Keratinocyte (primary cell): Measurements from ENCODE around the gene NPPC. TPM values are rescaled to one million over a fixed set of nuclear protein-coding genes. Genes with fewer than 3 reads are reported as not detected.
A peak's percentile ranks its signal among the peaks of the same experiment; 100 is the strongest.

Experiments
- DNase-seq: peaks from one replicate; pipeline ENCODE4 v3.0.0-alpha.2; 2011; ENCODE audit warnings: low read depth, missing footprints, low spot score
- FAIRE-seq: peaks from 2 replicates; lab custom pipeline; 2011; peaks lifted over from hg19 to GRCh38; lab: Jason Lieb, UNC
- H2AFZ ChIP-seq: 2 replicates; pipeline ENCODE4 v1.6.0; 2012; ENCODE audit warnings: low read length, control low read depth, inconsistent platforms; ENCODE audit not compliant: control insufficient read depth
- H3K27ac ChIP-seq: 2 replicates; pipeline ENCODE4 v1.5.1; 2011; ENCODE audit warnings: low read length; ENCODE audit not compliant: control insufficient read depth, insufficient read depth
- H3K27me3 ChIP-seq: 3 replicates; pipeline ENCODE4 v1.6.0; 2011; ENCODE audit warnings: low read length; ENCODE audit not compliant: control insufficient read depth, insufficient read depth; ENCODE audit errors: extremely low read depth
- H3K36me3 ChIP-seq, 2 experiments: 2 replicates in 1 of 2; 3 replicates in 1 of 2; pipeline ENCODE4 v1.5.1; 2011; ENCODE audit warnings: low read length in 2 of 2, mild to moderate bottlenecking in 1 of 2; ENCODE audit not compliant: control insufficient read depth in 2 of 2, insufficient read depth in 2 of 2; ENCODE audit errors: extremely low read depth in 1 of 2
- H3K4me1 ChIP-seq: 3 replicates; pipeline ENCODE4 v1.5.1; 2011; ENCODE audit warnings: low read length; ENCODE audit not compliant: control insufficient read depth, insufficient read depth; ENCODE audit errors: extremely low read depth
- H3K4me2 ChIP-seq: 3 replicates; pipeline ENCODE4 v1.6.0; 2011; ENCODE audit warnings: low read depth, low read length; ENCODE audit not compliant: control insufficient read depth, insufficient read depth; ENCODE audit errors: extremely low read depth
- H3K4me3 ChIP-seq, 3 experiments: fragments of 200-600 bp in 1 of 3; sonication (generic) in 1 of 3; 2 replicates in 2 of 3; 3 replicates in 1 of 3; pipeline ENCODE4 v1.5.1; 2011 to 2016; ENCODE audit warnings: low read length in 3 of 3, mild to moderate bottlenecking in 3 of 3, control low read depth in 2 of 3, inconsistent platforms in 1 of 3, low read depth in 1 of 3, mixed read lengths in 1 of 3, mixed run types in 1 of 3, moderate library complexity in 1 of 3; ENCODE audit not compliant: control insufficient read depth in 2 of 3, insufficient read depth in 2 of 3; ENCODE audit errors: extremely low read depth in 1 of 3
- H3K79me2 ChIP-seq: 2 replicates; pipeline ENCODE4 v1.6.0; 2012; ENCODE audit warnings: low read length; ENCODE audit not compliant: control insufficient read depth, insufficient read depth
- H3K9ac ChIP-seq: 3 replicates; pipeline ENCODE4 v1.6.0; 2011; ENCODE audit warnings: low read length; ENCODE audit not compliant: control insufficient read depth, insufficient read depth; ENCODE audit errors: extremely low read depth
- H3K9me1 ChIP-seq: 3 replicates; pipeline ENCODE4 v1.6.0; 2011; ENCODE audit warnings: low read length; ENCODE audit not compliant: control insufficient read depth, insufficient read depth; ENCODE audit errors: extremely low read depth
- H3K9me3 ChIP-seq: 2 replicates; pipeline ENCODE4 v1.5.1; 2012; ENCODE audit warnings: low read depth, low read length; ENCODE audit not compliant: control insufficient read depth
- H4K20me1 ChIP-seq: 3 replicates; pipeline ENCODE4 v1.6.0; 2011; ENCODE audit warnings: low read length; ENCODE audit not compliant: control insufficient read depth, insufficient read depth; ENCODE audit errors: extremely low read depth
- EZH2 ChIP-seq: IDR thresholded peaks from one replicate; pipeline ENCODE4 v1.6.1; 2012; ENCODE audit warnings: inconsistent platforms, mild to moderate bottlenecking, low read length, moderate library complexity
- dilution Hi-C: fragments of 300-500 bp; cut with MboI; formaldehyde crosslinking; loops from one replicate; pipeline ENCODE4 v1.7.0; 2020; ENCODE audit warnings: low sequenced_read_pairs; ENCODE audit not compliant: extremely low pct_ligation_motif_present
- polyA plus RNA-seq, 5 experiments: library from polyadenylated mRNA; depleted of rRNA in 3 of 5; stranded (reverse) in 3 of 5; stranded (forward) in 1 of 5; unstranded in 1 of 5; fragments of >200 nt; gene quantifications; 1 replicate in 1 of 5; 2 replicates in 3 of 5; 3 replicates in 1 of 5; pipeline versions ENCODE4 v1.2.1 to v1.2.3, GENCODE V29; 2011 to 2012; ENCODE audit warnings: missing spikeins in 2 of 5, low read depth in 1 of 5, low replicate concordance in 1 of 5
- TF ChIP-seq, protein P1 (sequence below), 3 experiments: IDR thresholded peaks in 1 of 3; conservative IDR thresholded peaks in 1 of 3; optimal IDR thresholded peaks in 1 of 3; 2 replicates in 2 of 3; 3 replicates in 1 of 3; pipeline versions ENCODE3 to v1.5.1; 2011; ENCODE audit warnings: low read length in 3 of 3, mild to moderate bottlenecking in 3 of 3, moderate library complexity in 2 of 3, control low read depth in 1 of 3, inconsistent platforms in 1 of 3; ENCODE audit not compliant: insufficient read depth in 2 of 3; ENCODE audit errors: extremely low read depth in 1 of 3

Gene NPPC
- polyA plus RNA-seq, 1 donor (not counting 4 experiments of a cell fraction or from before 2014, with no cell fraction given): not detected

DNA sequence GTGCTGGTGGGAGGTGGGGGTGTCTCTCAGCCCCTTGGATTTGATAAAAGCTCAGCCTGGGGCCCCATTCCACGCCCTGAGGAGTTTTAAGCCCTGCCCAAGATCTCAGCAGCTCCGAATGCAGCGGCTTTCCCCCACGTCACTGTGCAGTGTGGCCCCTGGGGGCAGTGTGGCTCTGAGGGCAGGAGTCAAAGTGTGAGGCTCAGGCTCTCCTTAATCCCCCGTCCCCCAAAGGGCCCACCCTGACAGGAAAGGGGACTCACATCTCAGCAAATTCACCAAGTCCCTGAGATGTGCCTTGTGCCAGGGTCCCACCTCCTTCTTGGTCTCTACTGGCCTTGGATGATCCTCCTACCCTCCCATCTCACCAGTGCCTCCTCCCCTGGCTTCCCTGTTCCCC, 25.2 kb downstream of the NPPC start:
- dilution Hi-C loops: no loop called here
- no peak overlapping the region for H3K4me2 ChIP-seq
- no peak overlapping the region for H3K9ac ChIP-seq
- H3K79me2 ChIP-seq: no peaks in the 10 kb centered on the region
- no peaks in the 10 kb centered on the region for H3K9me1 ChIP-seq
- H4K20me1 ChIP-seq: no peaks in the 10 kb centered on the region
- H3K27ac ChIP-seq: no peak overlapping the region
- no peak overlapping the region for H2AFZ ChIP-seq
- no peaks in the 10 kb centered on the region for H3K36me3 ChIP-seq
- FAIRE-seq (no peak), DNase-seq (no peak)
- H3K4me1 ChIP-seq: peaks cover 2% of the 10 kb centered on the region
- H3K9me3 ChIP-seq: no peaks in the 10 kb centered on the region
- TF ChIP-seq, protein P1, sequence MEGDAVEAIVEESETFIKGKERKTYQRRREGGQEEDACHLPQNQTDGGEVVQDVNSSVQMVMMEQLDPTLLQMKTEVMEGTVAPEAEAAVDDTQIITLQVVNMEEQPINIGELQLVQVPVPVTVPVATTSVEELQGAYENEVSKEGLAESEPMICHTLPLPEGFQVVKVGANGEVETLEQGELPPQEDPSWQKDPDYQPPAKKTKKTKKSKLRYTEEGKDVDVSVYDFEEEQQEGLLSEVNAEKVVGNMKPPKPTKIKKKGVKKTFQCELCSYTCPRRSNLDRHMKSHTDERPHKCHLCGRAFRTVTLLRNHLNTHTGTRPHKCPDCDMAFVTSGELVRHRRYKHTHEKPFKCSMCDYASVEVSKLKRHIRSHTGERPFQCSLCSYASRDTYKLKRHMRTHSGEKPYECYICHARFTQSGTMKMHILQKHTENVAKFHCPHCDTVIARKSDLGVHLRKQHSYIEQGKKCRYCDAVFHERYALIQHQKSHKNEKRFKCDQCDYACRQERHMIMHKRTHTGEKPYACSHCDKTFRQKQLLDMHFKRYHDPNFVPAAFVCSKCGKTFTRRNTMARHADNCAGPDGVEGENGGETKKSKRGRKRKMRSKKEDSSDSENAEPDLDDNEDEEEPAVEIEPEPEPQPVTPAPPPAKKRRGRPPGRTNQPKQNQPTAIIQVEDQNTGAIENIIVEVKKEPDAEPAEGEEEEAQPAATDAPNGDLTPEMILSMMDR (optimal IDR thresholded peaks at IDR 0.05 in 1 of 3, IDR thresholded peaks at IDR 0.05 in 1 of 3, conservative IDR thresholded peaks at IDR 0.05 in 1 of 3; ENCODE audit: extremely low read depth in 1 of 3, insufficient read depth in 2 of 3, low read length in 3 of 3): no peak
- TF ChIP-seq EZH2: no peak
- H3K27me3 ChIP-seq: no peaks in the 10 kb centered on the region
- no peak overlapping the region for H3K4me3 ChIP-seq

DNA sequence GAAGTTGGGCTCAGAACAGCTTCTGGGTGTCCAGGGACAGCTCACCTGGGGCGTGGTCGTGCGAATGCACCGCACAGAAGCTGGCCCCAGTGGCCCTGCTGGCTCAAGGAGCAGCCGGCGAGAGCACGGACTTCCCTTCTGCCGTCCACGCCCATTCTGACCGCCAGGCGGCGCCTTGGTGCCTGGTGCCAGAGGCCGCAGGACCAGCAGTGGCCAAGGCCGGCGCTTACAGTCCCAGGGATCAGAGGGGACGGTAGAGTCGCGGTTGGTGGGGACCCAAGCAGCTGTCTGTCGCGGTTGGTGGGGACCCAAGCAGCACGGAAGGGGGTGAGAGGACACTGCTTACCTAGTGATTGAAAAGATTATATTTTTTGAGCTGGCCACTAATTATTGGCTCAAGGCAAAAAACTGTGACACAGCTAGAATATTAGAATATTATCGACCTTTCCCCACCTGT, 25.7 kb downstream of the NPPC start:
- Histone ChIP-seq H3K36me3 (no peaks in the 10 kb centered on the region), H3K9me1 (no peaks in the 10 kb centered on the region), H3K9ac (no peak overlapping the region), H3K9me3 (no peaks in the 10 kb centered on the region), H3K4me1 (no peaks in the 10 kb centered on the region), H3K27me3 (no peaks in the 10 kb centered on the region), H3K27ac (no peak overlapping the region), H2AFZ (no peak overlapping the region), H3K4me2 (no peak overlapping the region), H3K79me2 (no peaks in the 10 kb centered on the region), H4K20me1 (no peaks in the 10 kb centered on the region), H3K4me3 (no peak overlapping the region)
- DNase-seq (no peak), FAIRE-seq (no peak)
- TF ChIP-seq, protein P1 (optimal IDR thresholded peaks at IDR 0.05 in 1 of 3, IDR thresholded peaks at IDR 0.05 in 1 of 3, conservative IDR thresholded peaks at IDR 0.05 in 1 of 3; ENCODE audit: extremely low read depth in 1 of 3, insufficient read depth in 2 of 3, low read length in 3 of 3): peak; percentile 61 to 92 (median 80)
- TF ChIP-seq EZH2: no peak
- dilution Hi-C loops: no loop called here
